Measurements from ENCODE around the gene IGSF1. TPM values are rescaled to one million over a fixed set of nuclear protein-coding genes. Genes with fewer than 3 reads are reported as not detected.

The IGSF1 gene
- total and polyA plus RNA-seq, 10 donors, result 0.02 to 0.13 TPM; not detected in 8

- intact Hi-C loops (cut with DNase I; ENCODE audit: low total_unique reads), result no loop called here
- no peak for DNase-seq
- H3K27ac ChIP-seq, result no peak overlapping the region
- H3K4me3 ChIP-seq, result no peak overlapping the region
- no peaks in the 10 kb centered on the region for H3K36me3 ChIP-seq
- no peaks in the 10 kb centered on the region for H3K4me1 ChIP-seq
- 39 to 62% (median 50%) methylated on average over 1 of the region's 1 CpG for WGBS, 5 donors
- peaks cover 0 to 16% (median 0%) of the 10 kb centered on the region in 7 donors for H3K27me3 ChIP-seq (replicated peaks in 1 of 7)
- no peaks in the 10 kb centered on the region for H3K9me3 ChIP-seq
- TF ChIP-seq POLR2AphosphoS5 (IDR thresholded peaks at IDR 0.05) (no peak), CTCF (IDR thresholded peaks at IDR 0.05 in 8 of 11, conservative IDR thresholded peaks at IDR 0.05 in 3 of 11) (no peak), POLR2A (IDR thresholded peaks at IDR 0.05) (no peak)
These were observed 17.5 kb upstream of the IGSF1 start for GRCh38 chrX:131306601-131307000.

GRCh38 chrX:131305926-131306325 lies 16.8 kb upstream of the IGSF1 start:
- TF ChIP-seq POLR2AphosphoS5 (IDR thresholded peaks at IDR 0.05), result no peak
- no peak for TF ChIP-seq CTCF (IDR thresholded peaks at IDR 0.05 in 8 of 11, conservative IDR thresholded peaks at IDR 0.05 in 3 of 11)
- TF ChIP-seq POLR2A (IDR thresholded peaks at IDR 0.05), result no peak
- Histone ChIP-seq H3K27ac (no peak overlapping the region), H3K27me3 (replicated peaks in 1 of 7) (peaks cover 0 to 21% (median 0%) of the 10 kb centered on the region in 7 donors), H3K9me3 (no peaks in the 10 kb centered on the region), H3K4me3 (no peak overlapping the region), H3K36me3 (no peaks in the 10 kb centered on the region), H3K4me1 (no peaks in the 10 kb centered on the region)
- intact Hi-C loops (cut with DNase I; ENCODE audit: low total_unique reads), result no loop called here
- 34 to 66% (median 45%) methylated on average over 2 of the region's 2 CpGs for whole genome bisulfite sequencing, 5 donors
- no peak for DNase-seq

- Histone ChIP-seq H3K36me3 (no peaks in the 10 kb centered on the region), H3K4me3 (no peak overlapping the region), H3K9me3 (no peaks in the 10 kb centered on the region), H3K4me1 (no peaks in the 10 kb centered on the region), H3K27ac (no peak overlapping the region), H3K27me3 (replicated peaks in 1 of 7) (peaks cover 0 to 22% (median 0%) of the 10 kb centered on the region in 7 donors)
- TF ChIP-seq POLR2A (IDR thresholded peaks at IDR 0.05) (no peak), CTCF (IDR thresholded peaks at IDR 0.05 in 8 of 11, conservative IDR thresholded peaks at IDR 0.05 in 3 of 11) (no peak), POLR2AphosphoS5 (IDR thresholded peaks at IDR 0.05) (no peak)
- WGBS, 5 donors, result 61 to 82% (median 72%) methylated on average over 3 of the region's 3 CpGs
- intact Hi-C loops (cut with DNase I; ENCODE audit: low total_unique reads), result no loop called here
- no peak for DNase-seq
These were observed 13.6 kb upstream of the IGSF1 start for GRCh38 chrX:131302701-131303100.

DNA sequence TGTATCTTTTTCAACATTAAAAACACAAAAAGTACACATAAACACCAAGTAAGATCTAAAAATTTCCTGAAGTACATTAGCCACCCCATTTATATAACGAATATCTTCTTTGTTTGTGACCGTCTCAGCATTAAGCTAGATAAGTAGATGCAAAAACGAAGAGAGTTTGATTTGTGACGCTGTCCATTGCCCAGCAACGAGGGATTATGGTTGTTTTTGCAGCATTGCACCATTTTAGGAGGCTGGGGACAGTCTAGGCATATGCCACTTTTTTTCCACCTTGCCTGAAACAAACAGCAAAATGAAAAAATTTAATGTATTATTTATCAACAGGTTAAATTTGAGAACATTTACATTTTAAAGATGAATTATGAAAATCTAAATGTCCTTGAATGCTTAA lies 12.0 kb upstream of the IGSF1 start:
- no peaks in the 10 kb centered on the region for H3K9me3 ChIP-seq

More for the DNA sequence above, 12.0 kb upstream of the IGSF1 start:
- WGBS, 5 donors, result 45 to 79% (median 60%) methylated on average over 5 of the region's 5 CpGs
- no peak for TF ChIP-seq POLR2AphosphoS5 (IDR thresholded peaks at IDR 0.05)
- no peak for TF ChIP-seq CTCF (IDR thresholded peaks at IDR 0.05 in 8 of 11, conservative IDR thresholded peaks at IDR 0.05 in 3 of 11)
- TF ChIP-seq POLR2A (IDR thresholded peaks at IDR 0.05), result no peak
- intact Hi-C loops (cut with DNase I; ENCODE audit: low total_unique reads), result no loop called here
- no peaks in the 10 kb centered on the region for H3K36me3 ChIP-seq
- H3K27ac ChIP-seq, result no peak overlapping the region
- H3K4me1 ChIP-seq, result no peaks in the 10 kb centered on the region
- peaks cover 0 to 14% (median 0%) of the 10 kb centered on the region in 7 donors for H3K27me3 ChIP-seq (replicated peaks in 1 of 7)
- DNase-seq, result no peak
- no peak overlapping the region for H3K4me3 ChIP-seq
